HepG2 (cell line): Measurements from ENCODE around the gene AGT. TPM values are rescaled to one million over a fixed set of nuclear protein-coding genes. Genes with fewer than 3 reads are reported as not detected.

ENCODE experiments used
- ARNT2 ChIP-seq: sonication (generic); formaldehyde crosslinking; IDR thresholded peaks from 2 replicates; pipeline ENCODE4 v1.8.0; 2022; ENCODE audit warnings: mild to moderate bottlenecking, low read depth, missing genetic modification reagents, moderate library complexity
- DR1 ChIP-seq: sonication (generic); formaldehyde crosslinking; IDR thresholded peaks from 2 replicates; pipeline ENCODE4 v1.8.0; 2021; ENCODE audit warnings: mild to moderate bottlenecking, missing genetic modification reagents, inconsistent platforms
- ELF3 ChIP-seq: IDR thresholded peaks from 2 replicates; pipeline ENCODE4 v1.6.1; 2016; ENCODE audit warnings: missing genetic modification reagents, missing compliant biosample characterization
- ETV6 ChIP-seq: sonication (generic); formaldehyde crosslinking; conservative IDR thresholded peaks from 2 replicates; pipeline ENCODE4 v1.4.0; 2020; ENCODE audit warnings: missing genetic modification reagents
- FOXP4 ChIP-seq: sonication (generic); formaldehyde crosslinking; IDR thresholded peaks from 2 replicates; pipeline ENCODE4 v1.4.0; 2020; ENCODE audit warnings: missing genetic modification reagents
- HOXA9 ChIP-seq: sonication (generic); formaldehyde crosslinking; IDR thresholded peaks from 2 replicates; pipeline ENCODE4 v1.8.1; 2022; ENCODE audit warnings: missing genetic modification reagents, mild to moderate bottlenecking, moderate library complexity, borderline replicate concordance
- IRX3 ChIP-seq: sonication (generic); formaldehyde crosslinking; IDR thresholded peaks from 2 replicates; pipeline ENCODE4 v1.8.1; 2023; ENCODE audit warnings: mild to moderate bottlenecking, low read depth, missing genetic modification reagents, borderline replicate concordance
- NCOA2 ChIP-seq: sonication (generic); formaldehyde crosslinking; IDR thresholded peaks from 2 replicates; pipeline ENCODE4 v1.8.0; 2022; ENCODE audit warnings: inconsistent platforms
- PBX2 ChIP-seq: IDR thresholded peaks from 2 replicates; pipeline ENCODE4 v1.6.1; 2016; ENCODE audit warnings: control low read depth
- RBM39 ChIP-seq: fragments of 200-400 bp; formaldehyde crosslinking; IDR thresholded peaks from one replicate; pipeline ENCODE4 v1.6.1; 2018; ENCODE audit warnings: antibody characterized with exemption, mild to moderate bottlenecking, low read depth, low read length; ENCODE audit not compliant: poor library complexity, severe bottlenecking
- REPIN1 ChIP-seq: sonication (generic); formaldehyde crosslinking; IDR thresholded peaks from 2 replicates; pipeline ENCODE4 v1.8.0; 2022; ENCODE audit warnings: missing genetic modification reagents, low read depth, mild to moderate bottlenecking, borderline replicate concordance
- SNAPC5 ChIP-seq: sonication (generic); formaldehyde crosslinking; IDR thresholded peaks from 2 replicates; pipeline ENCODE4 v1.8.1; 2023; ENCODE audit warnings: mild to moderate bottlenecking, missing genetic modification reagents, borderline replicate concordance
- SP2 ChIP-seq: sonication (generic); formaldehyde crosslinking; IDR thresholded peaks from 2 replicates; pipeline ENCODE4 v1.5.1; 2020; ENCODE audit warnings: mild to moderate bottlenecking, missing genetic modification reagents
- TGIF2 ChIP-seq: IDR thresholded peaks from 2 replicates; pipeline ENCODE4 v1.6.1; 2016; ENCODE audit warnings: control low read depth, missing compliant biosample characterization
- YEATS2 ChIP-seq: sonication (generic); formaldehyde crosslinking; IDR thresholded peaks from 2 replicates; pipeline ENCODE4 v1.4.0; 2020; ENCODE audit warnings: missing genetic modification reagents, borderline replicate concordance
- ZBTB38 ChIP-seq: sonication (generic); formaldehyde crosslinking; IDR thresholded peaks from 2 replicates; pipeline ENCODE4 v1.5.1; 2020; ENCODE audit warnings: mild to moderate bottlenecking, missing genetic modification reagents
- ZBTB8A ChIP-seq: sonication (generic); formaldehyde crosslinking; IDR thresholded peaks from 2 replicates; pipeline ENCODE4 v1.4.0; 2020; ENCODE audit warnings: mild to moderate bottlenecking, low read depth, missing genetic modification reagents, borderline replicate concordance
- ZFP62 ChIP-seq: sonication (generic); formaldehyde crosslinking; IDR thresholded peaks from 2 replicates; pipeline ENCODE4 v1.4.0; 2020; ENCODE audit warnings: missing genetic modification reagents
- ZFP90 ChIP-seq: sonication (generic); formaldehyde crosslinking; IDR thresholded peaks from 2 replicates; pipeline ENCODE4 v1.8.0; 2022; ENCODE audit warnings: missing genetic modification reagents, mild to moderate bottlenecking, inconsistent platforms, borderline replicate concordance
- ZFY ChIP-seq: sonication (generic); formaldehyde crosslinking; IDR thresholded peaks from 2 replicates; pipeline ENCODE4 v1.4.0; 2020; ENCODE audit warnings: missing genetic modification reagents
- ZNF12 ChIP-seq: sonication (generic); formaldehyde crosslinking; IDR thresholded peaks from 2 replicates; pipeline ENCODE4 v1.5.0; 2020; ENCODE audit warnings: missing genetic modification reagents
- ZNF431 ChIP-seq: sonication (generic); formaldehyde crosslinking; IDR thresholded peaks from 2 replicates; pipeline ENCODE4 v1.9.0; 2022; ENCODE audit warnings: missing genetic modification reagents, low read depth, mild to moderate bottlenecking, borderline replicate concordance
- ZNF496 ChIP-seq: sonication (generic); formaldehyde crosslinking; IDR thresholded peaks from 2 replicates; pipeline ENCODE4 v1.8.1; 2023; ENCODE audit warnings: mild to moderate bottlenecking, moderate library complexity, missing genetic modification reagents; ENCODE audit not compliant: insufficient replicate concordance
- ZNF501 ChIP-seq: sonication (generic); formaldehyde crosslinking; IDR thresholded peaks from 2 replicates; pipeline ENCODE4 v1.5.1; 2020; ENCODE audit warnings: mild to moderate bottlenecking, moderate library complexity, missing genetic modification reagents
- ZNF549 ChIP-seq: sonication (generic); formaldehyde crosslinking; IDR thresholded peaks from 2 replicates; pipeline ENCODE4 v1.5.0; 2020; ENCODE audit warnings: missing genetic modification reagents
- ZNF672 ChIP-seq: sonication (generic); formaldehyde crosslinking; IDR thresholded peaks from 2 replicates; pipeline ENCODE4 v1.8.1; 2022; ENCODE audit warnings: missing genetic modification reagents
- ZNF883 ChIP-seq: sonication (generic); formaldehyde crosslinking; IDR thresholded peaks from 2 replicates; pipeline ENCODE4 v1.5.1; 2020; ENCODE audit warnings: mild to moderate bottlenecking, missing genetic modification reagents; ENCODE audit errors: not compliant biosample characterization
- polyA plus RNA-seq, 8 experiments: library from polyadenylated mRNA; depleted of rRNA in 3 of 8; stranded (reverse) in 7 of 8; unstranded in 1 of 8; fragments of >200 nt; fragmentation: Illumina TruSeq in 4 of 8; extraction: Trizol in 4 of 8; gene quantifications; 2 replicates each; pipeline versions ENCODE4 v1.2.1 to v1.2.3, GENCODE V29; 2011 to 2016; ENCODE audit warnings: low read depth in 4 of 8, missing spikeins in 1 of 8, mixed read lengths in 1 of 8; ENCODE audit not compliant: insufficient read depth in 1 of 8
- total RNA-seq, 5 experiments: library from RNA; depleted of rRNA; stranded (reverse); fragments of >200 nt; fragmentation: Illumina TruSeq; extraction: Trizol; gene quantifications; 2 replicates each; pipeline ENCODE4 v1.2.3, GENCODE V29; 2016; ENCODE audit warnings: low read depth in 1 of 5

The AGT gene
- total and polyA plus RNA-seq, 2 of the 13 experiments (the other 11 are each of a cell fraction or from before 2014, with no cell fraction given): 892 to 2,071 TPM

- TF ChIP-seq PBX2 (CRISPR knock-in tag) (0 out of 2 replicates have a peak, but pooled peaks have one; percentile 35), ZNF549 (CRISPR knock-in tag) (no peak), ZNF501 (peak; percentile 72), ZNF431 (CRISPR knock-in tag) (no peak; the same call in 1 of the 2 replicates), ZFP90 (CRISPR knock-in tag) (0 out of 2 replicates have a peak, but pooled peaks have one; percentile 35), TGIF2 (CRISPR knock-in tag) (0 out of 2 replicates have a peak, but pooled peaks have one; percentile 6), ZBTB8A (no peak), ZNF883 (peak; percentile 60), HOXA9 (CRISPR knock-in tag) (no peak), ZNF12 (CRISPR knock-in tag) (no peak), FOXP4 (CRISPR knock-in tag) (0 out of 2 replicates have a peak, but pooled peaks have one; percentile 35), RBM39 (peak; percentile 34), NCOA2 (CRISPR knock-in tag) (no peak), ETV6 (no peak), ZFY (CRISPR knock-in tag) (peak; percentile 60), ZFP62 (0 out of 2 replicates have a peak, but pooled peaks have one; percentile 9), ELF3 (CRISPR knock-in tag) (no peak), REPIN1 (CRISPR knock-in tag) (peak; percentile 48; the same call in 1 of the 2 replicates), SP2 (peak; percentile 27; the same call in 1 of the 2 replicates), DR1 (no peak), ZNF496 (no peak), IRX3 (0 out of 2 replicates have a peak, but pooled peaks have one; percentile 27), SNAPC5 (CRISPR knock-in tag) (0 out of 2 replicates have a peak, but pooled peaks have one; percentile 24), YEATS2 (CRISPR knock-in tag) (0 out of 2 replicates have a peak, but pooled peaks have one; percentile 19), ZBTB38 (CRISPR knock-in tag) (peak; percentile 75), ZNF672 (CRISPR knock-in tag) (no peak), ARNT2 (no peak)
Measured at GRCh38 chr1:230709619-230710542, 4.0 kb downstream of the AGT start (continued).
